HepG2 (cell line): ENCODE data around the gene RASGRF1. TPM values are rescaled to one million over a fixed set of nuclear protein-coding genes. Genes with fewer than 3 reads are reported as not detected.

ENCODE experiments used
- ATM ChIP-seq: fragments of 450-650 bp; IDR thresholded peaks from 2 replicates; pipeline ENCODE4 v1.7.1; 2017; ENCODE audit warnings: mild to moderate bottlenecking, borderline replicate concordance
- CBX1 ChIP-seq: IDR thresholded peaks from one replicate; pipeline ENCODE4 v1.6.1; 2016; ENCODE audit warnings: antibody characterized with exemption, low read depth
- CENPX ChIP-seq: sonication (generic); formaldehyde crosslinking; IDR thresholded peaks from 2 replicates; pipeline ENCODE4 v1.9.0; 2021; ENCODE audit warnings: mild to moderate bottlenecking, missing genetic modification reagents, moderate library complexity
- CSRNP2 ChIP-seq: sonication (generic); formaldehyde crosslinking; conservative IDR thresholded peaks from 2 replicates; pipeline ENCODE4 v1.8.0; 2022; ENCODE audit warnings: low read depth, missing genetic modification reagents
- FOXJ3 ChIP-seq: sonication (generic); formaldehyde crosslinking; IDR thresholded peaks from 2 replicates; pipeline ENCODE4 v1.4.0; 2020; ENCODE audit warnings: missing genetic modification reagents, mild to moderate bottlenecking, borderline replicate concordance
- GATA4 ChIP-seq: sonication (generic); IDR thresholded peaks from 2 replicates; pipeline ENCODE4 v1.6.1; 2016; ENCODE audit warnings: antibody characterized with exemption, low read depth, borderline replicate concordance
- MEIS1 ChIP-seq: sonication (generic); formaldehyde crosslinking; IDR thresholded peaks from 2 replicates; pipeline ENCODE4 v1.9.0; 2021; ENCODE audit warnings: mild to moderate bottlenecking, missing genetic modification reagents, moderate library complexity, borderline replicate concordance
- MLX ChIP-seq: IDR thresholded peaks from 2 replicates; pipeline ENCODE4 v1.6.1; 2016
- NFIC ChIP-seq: IDR thresholded peaks from 2 replicates; pipeline ENCODE4 v1.6.1; 2012; ENCODE audit warnings: mild to moderate bottlenecking, low read length, inconsistent platforms
- PAWR ChIP-seq: sonication (generic); formaldehyde crosslinking; IDR thresholded peaks from 2 replicates; pipeline ENCODE4 v1.4.0; 2020; ENCODE audit warnings: missing genetic modification reagents, mild to moderate bottlenecking, borderline replicate concordance
- RNF219 ChIP-seq: sonication (generic); formaldehyde crosslinking; IDR thresholded peaks from 2 replicates; pipeline ENCODE4 v1.5.0; 2020; ENCODE audit warnings: mild to moderate bottlenecking, missing genetic modification reagents
- ZFAT ChIP-seq: sonication (generic); formaldehyde crosslinking; conservative IDR thresholded peaks from 2 replicates; pipeline ENCODE4 v1.8.1; 2023; ENCODE audit warnings: missing genetic modification reagents, inconsistent platforms
- ZFP41 ChIP-seq: sonication (generic); formaldehyde crosslinking; IDR thresholded peaks from 2 replicates; pipeline ENCODE4 v1.4.0; 2020; ENCODE audit warnings: mild to moderate bottlenecking, missing genetic modification reagents, borderline replicate concordance
- ZHX2 ChIP-seq, 2 experiments: sonication (generic) in 1 of 2; formaldehyde crosslinking in 1 of 2; IDR thresholded peaks; 2 replicates each; pipeline versions ENCODE4 v1.6.1 to v1.9.0; 2014 to 2022; ENCODE audit warnings: antibody characterized with exemption in 1 of 2, borderline replicate concordance in 1 of 2, inconsistent platforms in 1 of 2, low read depth in 1 of 2, missing genetic modification reagents in 1 of 2
- ZNF136 ChIP-seq: sonication (generic); formaldehyde crosslinking; IDR thresholded peaks from 2 replicates; pipeline ENCODE4 v1.8.1; 2022; ENCODE audit warnings: low read depth, mild to moderate bottlenecking, moderate library complexity, missing genetic modification reagents
- ZNF33A ChIP-seq: sonication (generic); formaldehyde crosslinking; IDR thresholded peaks from 2 replicates; pipeline ENCODE4 v1.5.1; 2020; ENCODE audit warnings: missing genetic modification reagents, mild to moderate bottlenecking, moderate library complexity, borderline replicate concordance
- ZNF513 ChIP-seq: sonication (generic); formaldehyde crosslinking; conservative IDR thresholded peaks from 2 replicates; pipeline ENCODE4 v1.5.0; 2020; ENCODE audit warnings: missing genetic modification reagents
- ZNF703 ChIP-seq: sonication (generic); formaldehyde crosslinking; IDR thresholded peaks from 2 replicates; pipeline ENCODE4 v1.5.1; 2020; ENCODE audit warnings: missing genetic modification reagents, mild to moderate bottlenecking, moderate library complexity, borderline replicate concordance
- polyA plus RNA-seq, 8 experiments: library from polyadenylated mRNA; depleted of rRNA in 3 of 8; stranded (reverse) in 7 of 8; unstranded in 1 of 8; fragments of >200 nt; fragmentation: Illumina TruSeq in 4 of 8; extraction: Trizol in 4 of 8; gene quantifications; 2 replicates each; pipeline versions ENCODE4 v1.2.1 to v1.2.3, GENCODE V29; 2011 to 2016; ENCODE audit warnings: low read depth in 4 of 8, missing spikeins in 1 of 8, mixed read lengths in 1 of 8; ENCODE audit not compliant: insufficient read depth in 1 of 8
- total RNA-seq, 5 experiments: library from RNA; depleted of rRNA; stranded (reverse); fragments of >200 nt; fragmentation: Illumina TruSeq; extraction: Trizol; gene quantifications; 2 replicates each; pipeline ENCODE4 v1.2.3, GENCODE V29; 2016; ENCODE audit warnings: low read depth in 1 of 5

RASGRF1 gene
- total and polyA plus RNA-seq, 2 of the 13 experiments (the other 11 are each of a cell fraction or from before 2014, with no cell fraction given): 0.55 to 3.0 TPM

GRCh38 chr15:78996894-78997275 lies 93.7 kb downstream of the RASGRF1 start (continued):
- TF ChIP-seq ZHX2 (IDR thresholded peaks at IDR 0.05; ENCODE audit: low read depth): no peak
- TF ChIP-seq ZHX2 (CRISPR knock-in tag; IDR thresholded peaks at IDR 0.05; ENCODE audit: borderline replicate concordance): no peak
- no peak for TF ChIP-seq ZNF513 (CRISPR knock-in tag)
- TF ChIP-seq CENPX (CRISPR knock-in tag): no peak
- TF ChIP-seq GATA4: no peak; the same call in 1 of the 2 replicates
- TF ChIP-seq ZFAT (CRISPR knock-in tag): no peak
- no peak for TF ChIP-seq PAWR
- 0 out of 2 replicates have a peak, but pooled peaks have one; percentile 21 for TF ChIP-seq FOXJ3 (CRISPR knock-in tag)
- no peak for TF ChIP-seq ZNF136
- TF ChIP-seq ZNF703 (CRISPR knock-in tag): no peak
- TF ChIP-seq MLX: peak; percentile 51; the same call in 1 of the 2 replicates
- no peak for TF ChIP-seq RNF219 (CRISPR knock-in tag)
- TF ChIP-seq MEIS1: no peak
- TF ChIP-seq CBX1: no peak
- no peak for TF ChIP-seq ATM
- TF ChIP-seq ZFP41 (CRISPR knock-in tag): no peak
- no peak for TF ChIP-seq CSRNP2 (CRISPR knock-in tag)
- no peak for TF ChIP-seq ZNF33A
- TF ChIP-seq NFIC: no peak
